H9 (cell line): Measurements from ENCODE around the gene ATF5. TPM values are rescaled to one million over a fixed set of nuclear protein-coding genes. Genes with fewer than 3 reads are reported as not detected.

Experiments used
- DNase-seq: peaks from one replicate; pipeline ENCODE4 v3.0.0-alpha.2; 2017
- H2AFZ ChIP-seq: one replicate; pipeline ENCODE4 v1.6.1; 2013; ENCODE audit warnings: mild to moderate bottlenecking, low read length, control low read depth, moderate library complexity
- H2AK5ac ChIP-seq: 2 replicates; pipeline ENCODE4 v1.6.1; 2013; ENCODE audit warnings: low read length, control low read depth, mixed read lengths; ENCODE audit not compliant: insufficient read length
- H2BK120ac ChIP-seq: one replicate; pipeline ENCODE4 v1.6.1; 2013; ENCODE audit warnings: low read depth, mild to moderate bottlenecking, low read length, control low read depth, inconsistent platforms; ENCODE audit not compliant: poor library complexity, severe bottlenecking
- H2BK12ac ChIP-seq: 2 replicates; pipeline ENCODE4 v1.6.1; 2013; ENCODE audit warnings: low read length, control low read depth, mixed read lengths, low read depth; ENCODE audit not compliant: insufficient read length
- H2BK15ac ChIP-seq: 2 replicates; pipeline ENCODE4 v1.6.1; 2013; ENCODE audit warnings: low read depth, low read length, control low read depth
- H2BK20ac ChIP-seq: one replicate; pipeline ENCODE4 v1.6.1; 2013; ENCODE audit warnings: low read depth, mild to moderate bottlenecking, low read length, control low read depth, inconsistent platforms; ENCODE audit not compliant: poor library complexity, severe bottlenecking
- H2BK5ac ChIP-seq: 2 replicates; pipeline ENCODE4 v1.6.1; 2013; ENCODE audit warnings: low read length, control low read depth, mixed read lengths; ENCODE audit not compliant: insufficient read length
- H3K14ac ChIP-seq: 2 replicates; pipeline ENCODE4 v1.6.1; 2013; ENCODE audit warnings: low read length, control low read depth; ENCODE audit not compliant: insufficient read depth
- H3K18ac ChIP-seq: 2 replicates; pipeline ENCODE4 v1.6.1; 2013; ENCODE audit warnings: low read depth, mild to moderate bottlenecking, mixed read lengths, low read length, control low read depth; ENCODE audit not compliant: insufficient read length
- H3K23ac ChIP-seq: 2 replicates; pipeline ENCODE4 v1.6.1; 2013; ENCODE audit warnings: low read length, control low read depth, mixed read lengths, low read depth; ENCODE audit not compliant: insufficient read length
- H3K23me2 ChIP-seq: 2 replicates; pipeline ENCODE4 v1.6.1; 2013; ENCODE audit warnings: low read depth, mild to moderate bottlenecking, mixed read lengths, low read length, control low read depth; ENCODE audit not compliant: insufficient read length, poor library complexity, severe bottlenecking
- H3K27ac ChIP-seq: 2 replicates; pipeline ENCODE4 v1.5.1; 2013; ENCODE audit warnings: low read length, control low read depth, mixed read lengths, low read depth; ENCODE audit not compliant: insufficient read length
- H3K27me3 ChIP-seq: 2 replicates; pipeline ENCODE4 v1.6.1; 2013; ENCODE audit warnings: low read length, control low read depth, inconsistent platforms; ENCODE audit not compliant: insufficient read depth
- H3K4ac ChIP-seq: 2 replicates; pipeline ENCODE4 v1.6.1; 2013; ENCODE audit warnings: low read depth, mild to moderate bottlenecking, control low read depth, inconsistent platforms, low read length, moderate library complexity
- H3K4me1 ChIP-seq: 2 replicates; pipeline ENCODE4 v1.6.1; 2013; ENCODE audit warnings: low read length, control low read depth, inconsistent platforms; ENCODE audit not compliant: insufficient read depth
- H3K4me2 ChIP-seq: 2 replicates; pipeline ENCODE4 v1.6.1; 2013; ENCODE audit warnings: low read length, control low read depth, mixed read lengths; ENCODE audit not compliant: insufficient read length, insufficient read depth
- H3K56ac ChIP-seq: 2 replicates; pipeline ENCODE4 v1.6.1; 2013; ENCODE audit warnings: low read depth, mild to moderate bottlenecking, mixed read lengths, low read length, control low read depth; ENCODE audit not compliant: insufficient read length
- H3K79me1 ChIP-seq: 2 replicates; pipeline ENCODE4 v1.6.1; 2013; ENCODE audit warnings: low read depth, mild to moderate bottlenecking, moderate library complexity, low read length, control low read depth, inconsistent platforms; ENCODE audit not compliant: insufficient read depth, poor library complexity, severe bottlenecking
- H3K79me2 ChIP-seq: 2 replicates; pipeline ENCODE4 v1.6.1; 2013; ENCODE audit warnings: low read length, control low read depth, inconsistent platforms; ENCODE audit not compliant: insufficient read depth
- H3K9ac ChIP-seq: 2 replicates; pipeline ENCODE4 v1.6.1; 2013; ENCODE audit warnings: low read length, control low read depth, mixed read lengths; ENCODE audit not compliant: insufficient read length; ENCODE audit errors: extremely low read depth
- H3K9me3 ChIP-seq: one replicate; pipeline ENCODE4 v1.6.1; 2013; ENCODE audit warnings: low read depth, low read length, inconsistent platforms; ENCODE audit not compliant: control insufficient read depth
- H3T11ph ChIP-seq: one replicate; pipeline ENCODE4 v1.6.1; 2013; ENCODE audit warnings: mild to moderate bottlenecking, low read length, control low read depth, inconsistent platforms
- H4K20me1 ChIP-seq: one replicate; pipeline ENCODE4 v1.6.1; 2013; ENCODE audit not compliant: control insufficient read depth, insufficient read length, insufficient read depth
- H4K5ac ChIP-seq: 2 replicates; pipeline ENCODE4 v1.6.1; 2013; ENCODE audit warnings: low read depth, mild to moderate bottlenecking, mixed read lengths, low read length, control low read depth; ENCODE audit not compliant: insufficient read length
- H4K8ac ChIP-seq: replicated peaks from 2 replicates; pipeline ENCODE4 v1.6.1; 2013; ENCODE audit warnings: low read length, control low read depth, mixed read lengths, low read depth; ENCODE audit not compliant: insufficient read length
- H4K91ac ChIP-seq: 2 replicates; pipeline ENCODE4 v1.6.1; 2013; ENCODE audit warnings: low read depth, mild to moderate bottlenecking, moderate library complexity, mixed read lengths, low read length, control low read depth; ENCODE audit not compliant: insufficient read length
- H3K27ac Mint-ChIP-seq, 3 experiments: 2 replicates in 2 of 3; 3 replicates in 1 of 3; pipeline ENCODE4 v1.8.0; 2020 to 2021; ENCODE audit warnings: mixed read lengths in 3 of 3, mild to moderate bottlenecking in 1 of 3, moderate library complexity in 1 of 3
- H3K27me3 Mint-ChIP-seq: 2 replicates; pipeline ENCODE4 v1.8.0; 2021; ENCODE audit warnings: low read depth, mild to moderate bottlenecking, moderate library complexity, mixed read lengths
- H3K36me3 Mint-ChIP-seq, 3 experiments: 2 replicates in 2 of 3; 3 replicates in 1 of 3; pipeline ENCODE4 v1.8.0; 2020 to 2021; ENCODE audit warnings: low read depth in 3 of 3, mixed read lengths in 3 of 3; ENCODE audit not compliant: insufficient read depth in 1 of 3
- H3K4me1 Mint-ChIP-seq, 2 experiments: 2 replicates each; pipeline ENCODE4 v1.8.0; 2020; ENCODE audit warnings: mixed read lengths in 2 of 2
- H3K4me3 Mint-ChIP-seq, 2 experiments: 2 replicates in 1 of 2; 3 replicates in 1 of 2; pipeline ENCODE4 v1.8.0; 2020 to 2021; ENCODE audit warnings: mild to moderate bottlenecking in 2 of 2, mixed read lengths in 2 of 2, moderate library complexity in 1 of 2
- H3K9me3 Mint-ChIP-seq, 2 experiments: 2 replicates in 1 of 2; 3 replicates in 1 of 2; pipeline ENCODE4 v1.8.0; 2020; ENCODE audit warnings: mild to moderate bottlenecking in 2 of 2, mixed read lengths in 2 of 2, moderate library complexity in 1 of 2
- CTCF ChIP-seq: fragments of 200-600 bp; sonication (generic); conservative IDR thresholded peaks from 3 replicates; pipeline ENCODE4 v1.8.0; 2021; ENCODE audit warnings: antibody characterized with exemption, mild to moderate bottlenecking
- WGBS: extraction: QIAGEN DNeasy Blood & Tissue Kit; methylation state at CpG from one replicate; pipeline ENCODE4 v1.1.7; 2013; ENCODE audit warnings: missing lambda C conversion rate, low lambda C conversion rate, mixed read lengths; ENCODE audit not compliant: insufficient read length; ENCODE audit errors: extremely low coverage; 5-methylcytosine and 5-hydroxymethylcytosine counted together
- total RNA-seq: library from RNA; stranded (reverse); gene quantifications from 2 replicates; pipeline ENCODE4 v1.2.1, GENCODE V29; 2021

ATF5 gene
- total RNA-seq, 1 experiment from 2014 or later, result 18.5 TPM

GRCh38 chr19:49971991-49972411 lies 43.0 kb downstream of the ATF5 start:
- no peak overlapping the region for H2AK5ac ChIP-seq
- WGBS, result no CpG with 5 or more reads among the region's 12 CpGs
- H3K79me2 ChIP-seq, result no peaks in the 10 kb centered on the region
- no peak overlapping the region for H3K9ac ChIP-seq
- no peak overlapping the region for H2BK15ac ChIP-seq
- H2BK20ac ChIP-seq, result no peak overlapping the region
- H3K23ac ChIP-seq, result no peak overlapping the region
- H3K27ac Mint-ChIP-seq, result no peak overlapping the region
- 0 out of 7 replicates have a peak, but pooled peaks cover 0 to 3% (median 0%) of the 10 kb centered on the region in 3 experiments for H3K36me3 Mint-ChIP-seq
- H3K4me3 Mint-ChIP-seq, result no peak overlapping the region
- H2BK120ac ChIP-seq, result no peak overlapping the region
- no peak overlapping the region for H2BK12ac ChIP-seq
- H3T11ph ChIP-seq, result no peak overlapping the region
- no peak overlapping the region for H3K4ac ChIP-seq
- H3K18ac ChIP-seq, result no peak overlapping the region
- no peak for TF ChIP-seq CTCF
- H3K4me1 ChIP-seq, result no peaks in the 10 kb centered on the region
- no peaks in the 10 kb centered on the region for H3K9me3 Mint-ChIP-seq
- H3K4me1 Mint-ChIP-seq, result no peaks in the 10 kb centered on the region
- H3K56ac ChIP-seq, result no peak overlapping the region
- no peak overlapping the region for H3K14ac ChIP-seq
- peaks cover 3% of the 10 kb centered on the region for H4K20me1 ChIP-seq
- H4K91ac ChIP-seq, result no peak overlapping the region
- no peaks in the 10 kb centered on the region for H3K23me2 ChIP-seq
- no peak overlapping the region for H3K4me2 ChIP-seq
- no peak overlapping the region for H3K27ac ChIP-seq
- H3K27me3 Mint-ChIP-seq, result peaks cover 6% of the 10 kb centered on the region
- H4K8ac ChIP-seq, result no peak overlapping the region
- H4K5ac ChIP-seq, result no peak overlapping the region
- no peak overlapping the region for H2AFZ ChIP-seq
- no peak for DNase-seq
- no peaks in the 10 kb centered on the region for H3K9me3 ChIP-seq
- no peaks in the 10 kb centered on the region for H3K79me1 ChIP-seq
- H3K27me3 ChIP-seq, result no peaks in the 10 kb centered on the region
- H2BK5ac ChIP-seq, result no peak overlapping the region
